HG03045 (cell line): ENCODE measurements around the gene SIK3.
"Not testable (repeated sequence)": the region's sequence is repeated elsewhere in the genome, so short reads cannot be mapped to it uniquely, and the experiment has no call there.

Source experiments
- ATAC-seq: cut with Tn5 transposase; IDR thresholded peaks from one replicate; pipeline ENCODE4 v1.9.1; 2021; ENCODE audit warnings: mild to moderate bottlenecking, moderate library complexity; ENCODE audit not compliant: unreplicated experiment

The SIK3 gene

GRCh38 chr11:116804001-116804400 is 294.2 kb downstream of the SIK3 start:
- no peak for ATAC-seq

DNA sequence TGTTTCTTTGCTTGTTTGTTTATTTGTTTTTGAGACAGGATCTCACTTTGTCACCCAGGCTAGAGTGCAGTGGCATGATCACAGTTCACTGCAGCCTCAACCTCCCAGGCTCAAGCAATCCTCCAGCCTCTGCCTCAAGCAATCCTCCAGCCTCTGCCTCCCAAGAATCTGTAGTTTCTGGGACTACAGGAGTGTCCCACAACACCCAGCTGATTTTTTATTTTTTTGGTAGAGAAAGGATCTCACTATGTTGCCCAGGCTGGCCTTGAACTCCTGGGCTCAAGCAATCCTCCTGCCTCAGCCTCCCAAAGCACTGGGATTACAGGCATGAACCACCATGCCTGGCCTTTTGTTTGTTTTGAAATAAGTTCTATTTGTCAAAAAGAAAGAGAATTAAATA is 296.6 kb downstream of the SIK3 start:
- ATAC-seq = not testable (repeated sequence)

GRCh38 chr11:116800610-116801009 is 297.6 kb downstream of the SIK3 start:
- ATAC-seq = no peak

DNA sequence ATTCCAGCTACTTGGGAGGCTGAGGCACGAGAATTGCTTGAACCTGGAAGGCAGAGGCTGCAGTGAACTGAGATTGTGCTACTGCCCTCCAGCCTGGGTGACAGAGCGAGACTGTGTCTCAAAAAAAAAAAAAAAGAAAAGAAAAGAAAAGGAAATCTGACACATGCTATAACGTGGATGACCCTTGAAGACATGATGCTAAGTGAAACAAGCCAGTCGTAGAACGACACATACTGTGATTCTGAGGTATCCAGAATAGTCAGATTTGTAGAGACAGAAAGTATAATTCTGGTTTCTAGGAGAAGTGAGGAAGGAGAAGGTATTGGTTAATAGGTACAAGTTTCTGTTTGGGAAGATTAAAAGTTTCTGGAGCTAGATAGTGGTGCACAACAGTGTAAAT is 299.9 kb downstream of the SIK3 start:
- no peak for ATAC-seq

GRCh38 chr11:116797816-116798215 is 300.4 kb downstream of the SIK3 start:
- ATAC-seq = no peak

DNA sequence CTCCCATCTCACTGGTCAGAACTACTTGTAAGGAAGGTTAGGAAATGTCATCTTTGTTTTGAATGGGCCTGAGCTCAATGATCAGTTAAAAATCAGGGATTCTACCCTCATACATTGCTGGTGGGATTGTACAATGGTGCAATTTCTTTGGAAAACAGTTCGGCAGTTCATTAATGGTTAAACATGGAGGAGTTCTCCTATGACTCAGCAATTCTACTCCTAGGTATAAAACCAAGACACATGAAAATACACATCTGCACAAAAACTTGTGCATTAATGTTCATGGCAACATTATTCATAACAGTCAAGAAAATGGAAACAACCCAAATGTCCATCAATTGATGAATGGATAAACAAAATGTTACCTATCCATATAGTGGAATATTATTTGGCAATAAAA is 301.7 kb downstream of the SIK3 start:
- no peak for ATAC-seq

DNA sequence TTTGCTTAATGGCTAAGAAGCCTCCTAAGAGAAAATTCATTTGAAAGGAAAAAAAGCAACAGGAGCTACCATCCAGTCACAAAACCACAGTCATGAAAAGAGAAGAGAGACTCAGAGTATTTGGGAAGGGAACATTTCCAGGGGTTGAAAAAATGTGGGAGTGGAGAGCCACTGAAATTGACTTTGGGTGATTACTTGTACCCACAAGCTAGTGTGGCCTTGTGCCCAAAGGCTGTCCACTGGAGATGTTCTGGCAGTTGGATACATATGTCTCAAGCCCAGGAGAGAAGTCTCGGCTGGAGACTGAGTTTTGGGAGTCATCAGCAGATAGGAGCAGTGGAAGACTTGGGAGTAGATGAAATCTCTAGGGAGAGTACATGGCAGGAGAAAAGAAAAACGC is 303.4 kb downstream of the SIK3 start:
- no peak for ATAC-seq

DNA sequence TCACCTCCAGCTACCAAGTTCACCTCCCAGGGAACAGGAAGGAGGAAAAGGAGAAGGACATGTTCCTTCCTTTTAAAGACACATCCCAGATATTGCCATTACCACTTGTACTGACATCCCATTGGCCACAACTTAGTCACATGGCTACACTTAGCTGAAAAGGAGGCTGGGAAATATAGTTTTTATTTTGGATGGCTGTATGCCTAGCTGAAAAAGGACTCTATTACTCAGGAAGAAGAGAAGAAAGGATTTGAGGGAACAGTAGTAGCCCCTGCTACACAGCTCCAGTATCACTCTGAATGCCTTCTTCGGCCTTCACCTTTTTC is 304.5 kb downstream of the SIK3 start:
- no peak for ATAC-seq
